Measurements from ENCODE around the gene NUP62.

NUP62 gene

DNA sequence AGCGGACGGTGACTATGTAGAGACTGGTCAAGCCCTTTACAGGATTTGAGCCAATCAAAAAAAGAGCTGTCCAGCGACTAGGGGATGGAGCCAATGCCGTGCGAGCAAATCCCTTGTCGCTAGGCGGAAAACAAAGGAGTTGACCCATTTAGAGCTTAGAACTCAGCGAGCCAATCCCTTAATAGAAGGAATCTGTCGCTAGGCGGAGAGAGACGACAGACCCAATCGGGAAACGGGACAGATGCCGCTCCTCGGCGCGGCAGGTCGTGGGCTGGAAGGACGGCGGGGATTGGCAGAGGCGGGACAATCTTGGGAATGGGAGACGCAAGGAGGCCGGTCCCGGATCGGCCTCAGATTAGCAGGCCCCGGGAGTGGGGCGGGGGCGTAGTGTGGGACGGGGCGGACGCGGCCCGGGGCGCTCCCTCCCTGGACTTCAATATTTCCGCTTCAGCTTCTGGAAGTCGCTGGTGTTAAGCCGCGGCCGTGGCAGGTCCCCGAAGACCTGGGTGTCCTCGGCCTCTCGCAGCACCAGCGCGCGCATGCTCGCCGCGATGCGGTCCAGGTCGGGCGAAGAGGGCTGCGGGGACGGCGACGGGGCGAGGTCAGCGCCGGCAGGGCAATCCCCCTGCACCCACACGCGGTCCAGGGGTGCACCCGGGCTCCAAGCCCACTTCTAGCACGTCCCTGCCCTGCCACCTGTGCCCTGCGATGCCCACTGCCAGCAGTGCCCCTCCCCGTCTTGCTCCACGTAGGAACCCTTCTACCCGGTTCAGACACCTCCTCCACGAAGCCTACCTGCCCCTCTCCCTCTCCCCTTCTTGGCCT is 59.6 kb downstream of the NUP62 start:
- DNase-seq (ENCODE audit: extremely low read depth in 1 of 2, low read depth in 1 of 2): peak; percentile 73 to 87

GRCh38 chr19:49869009-49869483 is 60.3 kb downstream of the NUP62 start:
- no peak for DNase-seq (ENCODE audit: extremely low read depth in 1 of 2, low read depth in 1 of 2)

DNA sequence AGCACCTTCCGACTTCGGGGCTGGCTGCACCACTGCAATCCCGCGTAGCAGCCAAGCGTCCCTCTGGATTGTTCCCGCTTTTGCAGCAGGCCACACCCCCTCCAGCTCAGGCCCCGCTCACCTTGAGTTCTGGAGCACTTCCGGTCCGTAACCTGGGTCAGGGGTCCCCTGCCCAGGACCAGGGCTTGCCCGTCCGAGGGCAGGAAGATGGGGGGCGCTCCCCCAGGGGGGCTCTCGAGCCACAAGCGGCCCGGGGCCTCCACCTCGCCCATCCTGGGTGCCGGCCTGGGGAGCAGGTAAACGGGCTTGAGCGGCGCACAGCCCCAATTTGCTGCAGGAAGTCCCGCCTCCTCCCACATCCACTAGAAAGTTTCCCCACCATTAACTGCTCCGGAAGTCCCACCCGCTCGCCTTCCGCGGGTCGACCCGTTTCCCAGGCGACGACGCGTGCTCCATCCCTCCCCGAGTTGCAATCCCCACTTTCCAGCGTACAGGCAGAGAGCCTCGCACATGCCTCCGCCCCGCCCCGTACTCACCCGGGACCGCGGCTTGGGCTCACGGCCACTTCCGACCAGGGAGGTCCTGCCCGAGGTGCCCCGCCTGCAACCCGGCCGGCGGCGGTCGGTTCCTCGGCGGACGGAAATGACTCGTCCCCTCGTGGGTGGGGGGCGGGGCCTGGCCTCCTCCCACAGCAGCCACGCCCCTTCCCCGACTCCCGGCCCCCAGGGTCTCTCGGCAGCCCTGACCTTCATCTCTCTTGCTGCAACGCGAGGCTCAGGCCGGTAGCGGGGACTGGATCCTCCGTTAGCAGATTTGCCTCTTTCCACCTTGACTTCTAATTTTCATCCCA is 62.1 kb downstream of the NUP62 start, which contains the start of gene PNKP:
PNKP (minus strand) TSS at position 644 of the 850 bp plus-strand sequence; CDS start at position 272, 372 bp downstream.
- DNase-seq (ENCODE audit: extremely low read depth in 1 of 2, low read depth in 1 of 2): peak; percentile 84 to 89

GRCh38 chr19:49864890-49865289 is 64.4 kb downstream of the NUP62 start:
- no peak for DNase-seq (ENCODE audit: extremely low read depth in 1 of 2, low read depth in 1 of 2)

DNA sequence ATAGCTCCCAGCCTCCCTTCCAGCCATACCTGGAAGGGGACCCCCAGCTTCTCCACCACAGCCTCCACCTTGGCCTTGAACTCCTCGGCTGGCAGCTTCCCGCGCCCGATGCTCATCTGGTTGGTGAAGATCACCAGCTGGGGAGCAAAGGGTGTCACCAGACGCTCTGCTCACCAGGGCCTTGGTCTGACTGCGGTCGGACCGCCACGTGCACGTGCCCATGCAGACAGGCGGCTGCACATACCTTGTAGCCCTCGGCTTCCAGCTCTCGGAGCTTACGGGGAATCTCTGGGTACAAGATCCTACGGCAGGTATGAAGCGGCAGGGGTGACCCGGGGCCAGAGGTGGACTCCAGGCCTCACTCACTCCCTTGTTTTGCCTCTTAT is 65.4 kb downstream of the NUP62 start:
- no peak for DNase-seq (ENCODE audit: extremely low read depth in 1 of 2, low read depth in 1 of 2)

GRCh38 chr19:49863254-49863934 is 65.9 kb downstream of the NUP62 start:
- no peak for DNase-seq (ENCODE audit: extremely low read depth in 1 of 2, low read depth in 1 of 2)

DNA sequence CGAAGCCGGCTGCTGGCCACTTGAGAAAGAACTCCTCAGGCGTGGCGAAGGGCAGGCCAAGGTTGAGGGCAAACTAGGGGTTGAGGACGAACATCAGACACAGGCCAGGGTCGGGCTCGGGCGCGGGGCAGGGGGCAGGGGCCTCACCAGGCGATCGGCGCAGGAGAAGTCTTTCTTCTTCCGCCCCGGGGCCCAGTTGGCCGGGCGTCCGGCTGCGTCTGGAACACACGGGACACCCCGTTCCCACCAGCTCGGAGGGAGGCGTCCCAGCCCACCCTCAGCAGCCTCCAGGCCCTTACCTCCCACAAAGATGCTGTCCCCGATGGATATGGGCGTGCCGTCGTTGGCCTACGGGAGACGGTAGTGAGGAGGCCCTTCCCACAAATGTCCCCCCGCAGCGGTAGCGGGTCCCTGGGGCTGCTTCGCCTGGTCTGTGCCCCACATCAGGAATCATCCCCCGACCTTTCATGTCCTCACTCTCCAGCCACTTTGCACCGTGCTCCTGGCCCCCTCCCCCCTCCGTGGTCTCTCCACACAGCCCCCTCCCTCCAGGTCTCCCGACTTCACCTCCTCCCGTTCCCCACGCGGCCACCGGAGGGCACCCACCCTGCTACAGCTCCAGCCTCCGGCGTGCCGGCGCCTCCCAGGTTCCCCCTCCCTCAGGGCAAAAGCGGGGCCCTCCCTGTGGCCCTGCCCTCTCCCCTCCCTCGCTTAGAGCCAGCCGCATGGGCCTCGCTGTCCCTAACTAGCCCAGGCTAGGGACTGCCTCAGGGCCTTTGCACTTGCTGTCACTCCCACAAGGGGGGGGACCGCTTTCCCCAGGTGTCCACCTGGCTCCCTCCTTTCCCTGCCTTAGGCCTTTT is 66.7 kb downstream of the NUP62 start:
- no peak for DNase-seq (ENCODE audit: extremely low read depth in 1 of 2, low read depth in 1 of 2)

DNA sequence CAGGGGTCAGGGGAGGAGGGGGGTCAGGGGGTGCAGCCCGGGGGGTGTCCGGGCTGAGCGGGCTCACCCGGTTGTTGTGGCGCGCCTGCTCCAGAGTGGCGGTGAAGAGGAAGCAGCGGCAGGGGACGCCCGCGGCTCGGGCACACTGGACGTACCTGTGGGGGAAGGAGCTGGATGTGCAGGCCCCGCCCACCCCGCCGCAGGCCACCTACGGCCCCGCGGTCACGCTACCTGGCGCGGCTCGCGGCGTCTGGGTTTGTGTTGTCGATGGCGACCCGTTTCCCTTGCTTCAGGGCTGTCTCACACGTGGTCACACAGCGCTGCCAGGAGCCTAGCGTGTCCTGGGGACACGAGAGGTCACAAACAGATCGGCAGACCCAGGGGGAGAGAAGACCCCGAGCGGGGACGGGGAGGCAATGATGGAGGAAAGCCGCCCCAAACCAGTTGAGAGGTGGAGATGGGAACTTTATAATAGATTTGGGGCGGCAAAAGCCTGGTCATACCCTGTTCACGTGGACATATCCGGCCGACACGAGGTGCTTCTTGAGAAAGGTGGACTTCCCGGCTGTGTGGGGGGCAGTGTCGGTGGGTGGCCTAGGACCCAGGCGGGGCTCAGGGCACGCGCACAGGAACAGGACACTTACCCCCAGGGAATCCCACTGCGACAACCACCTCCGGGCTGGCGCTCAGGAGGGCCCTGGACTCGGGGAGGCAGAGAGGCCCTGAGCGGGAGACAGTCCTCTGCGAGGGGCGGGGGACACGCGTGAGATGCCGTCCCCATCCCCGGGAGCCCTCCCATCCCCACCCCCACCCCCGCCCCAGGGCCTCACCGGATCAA is 67.5 kb downstream of the NUP62 start:
- no peak for DNase-seq (ENCODE audit: extremely low read depth in 1 of 2, low read depth in 1 of 2)

DNA sequence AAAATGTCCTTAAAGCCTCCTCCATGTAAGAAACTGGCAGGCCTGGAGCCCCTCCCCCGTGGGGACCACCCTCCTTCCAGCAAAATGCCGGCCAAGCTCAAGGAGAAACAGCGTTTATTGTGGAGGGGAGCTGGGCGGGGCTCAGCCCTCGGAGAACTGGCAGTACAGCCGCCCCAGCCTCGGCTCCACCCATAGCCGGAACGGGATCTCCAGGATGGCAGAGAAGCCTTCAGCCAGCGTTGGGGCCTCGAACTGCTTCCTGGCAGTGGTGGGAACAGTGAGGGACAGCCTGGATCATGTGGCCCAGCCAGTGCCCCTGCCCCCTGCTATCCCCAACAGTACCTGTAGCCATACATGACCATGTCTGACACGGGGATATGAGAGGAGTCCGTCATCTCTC is 68.2 kb downstream of the NUP62 start:
- no peak for DNase-seq (ENCODE audit: extremely low read depth in 1 of 2, low read depth in 1 of 2)

GRCh38 chr19:49860336-49861102 is 68.8 kb downstream of the NUP62 start:
- no peak for DNase-seq (ENCODE audit: extremely low read depth in 1 of 2, low read depth in 1 of 2)

- no peak for DNase-seq (ENCODE audit: extremely low read depth in 1 of 2, low read depth in 1 of 2)
Observed at GRCh38 chr19:49859682-49860335, 69.5 kb downstream of the NUP62 start.

GRCh38 chr19:49858088-49858985 is 71.0 kb downstream of the NUP62 start:
- no peak for DNase-seq (ENCODE audit: extremely low read depth in 1 of 2, low read depth in 1 of 2)

DNA sequence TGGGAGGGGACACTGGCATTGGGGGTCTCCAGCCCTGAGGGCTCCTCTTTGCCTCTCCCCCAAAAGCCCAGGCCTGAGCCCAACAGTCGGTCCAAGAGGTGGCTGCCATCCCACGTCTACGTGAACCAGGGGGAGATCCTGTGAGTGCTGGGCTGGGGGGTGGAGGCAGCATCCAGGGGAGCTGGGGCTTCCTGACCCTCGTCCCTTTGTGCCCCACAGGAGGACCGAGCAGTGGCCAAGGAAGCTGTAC is 71.5 kb downstream of the NUP62 start:
- DNase-seq (ENCODE audit: extremely low read depth in 1 of 2, low read depth in 1 of 2): no peak

DNA sequence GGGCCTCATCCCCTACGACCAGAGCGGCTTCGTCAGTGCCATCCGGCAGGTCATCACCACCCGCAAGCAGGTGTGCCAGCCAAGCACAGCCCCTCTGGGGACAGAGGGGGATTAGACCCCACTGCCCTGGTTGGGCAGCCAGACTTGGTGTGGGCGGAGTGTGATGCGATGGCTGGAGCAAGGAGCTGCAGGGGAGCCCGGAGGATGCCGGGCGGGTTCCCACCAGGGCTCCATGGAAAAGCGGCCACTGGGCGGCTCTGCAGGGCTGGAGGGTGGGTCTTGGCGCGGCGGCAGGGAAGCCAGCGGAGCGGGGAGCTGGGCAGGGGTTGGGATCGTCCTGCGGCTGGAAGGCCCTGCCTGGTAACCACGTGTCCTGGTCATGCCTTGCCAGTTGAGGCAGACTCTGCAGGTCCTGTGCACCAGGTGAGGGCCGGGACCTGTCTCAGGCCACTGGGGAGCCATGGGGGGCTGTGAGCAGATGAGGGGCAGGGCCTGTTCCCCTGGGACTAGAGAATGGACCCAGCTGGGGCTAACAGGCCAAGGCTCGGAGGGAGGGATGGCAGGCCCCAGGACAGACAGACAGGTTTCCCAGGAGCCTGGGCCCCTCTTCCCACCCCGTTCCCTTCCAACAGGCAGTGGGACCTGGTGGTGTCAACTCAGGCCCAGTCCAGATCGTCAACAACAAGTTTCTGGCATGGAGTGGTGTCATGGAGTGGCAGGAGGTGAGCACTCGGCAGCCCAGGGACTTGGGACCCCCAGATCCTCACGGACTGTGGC is 72.1 kb downstream of the NUP62 start:
- DNase-seq (ENCODE audit: extremely low read depth in 1 of 2, low read depth in 1 of 2): no peak
